Measurements from ENCODE around the gene DCLRE1B.

DCLRE1B gene

GRCh38 chr1:113918243-113918642 lies 13.1 kb downstream of the DCLRE1B start:
- TF ChIP-seq CTCF (conservative IDR thresholded peaks at IDR 0.05; ENCODE audit: control insufficient read depth, insufficient read depth, low read depth, low read length), result no peak
- no peak overlapping the region for H3K4me3 ChIP-seq (ENCODE audit: control insufficient read depth, low read depth, low read length)
- DNase-seq (ENCODE audit: low read depth), result no peak

GRCh38 chr1:113922957-113923356 lies 17.8 kb downstream of the DCLRE1B start:
- H3K4me3 ChIP-seq (ENCODE audit: control insufficient read depth, low read depth, low read length), result no peak overlapping the region
- no peak for TF ChIP-seq CTCF (conservative IDR thresholded peaks at IDR 0.05; ENCODE audit: control insufficient read depth, insufficient read depth, low read depth, low read length)
- no peak for DNase-seq (ENCODE audit: low read depth)

- no peak overlapping the region for H3K4me3 ChIP-seq (ENCODE audit: control insufficient read depth, low read depth, low read length)
- no peak for TF ChIP-seq CTCF (conservative IDR thresholded peaks at IDR 0.05; ENCODE audit: control insufficient read depth, insufficient read depth, low read depth, low read length)
- no peak for DNase-seq (ENCODE audit: low read depth)
Observed at GRCh38 chr1:113924473-113924872, 19.3 kb downstream of the DCLRE1B start.

- no peak for DNase-seq (ENCODE audit: low read depth)
- TF ChIP-seq CTCF (conservative IDR thresholded peaks at IDR 0.05; ENCODE audit: control insufficient read depth, insufficient read depth, low read depth, low read length), result no peak
- H3K4me3 ChIP-seq (ENCODE audit: control insufficient read depth, low read depth, low read length), result peak overlapping the region; percentile 81
Observed at GRCh38 chr1:113928187-113928930, 23.2 kb downstream of the DCLRE1B start.

- H3K4me3 ChIP-seq (ENCODE audit: control insufficient read depth, low read depth, low read length), result peak within 1 kb of the TSS; percentile 88
- TF ChIP-seq CTCF (conservative IDR thresholded peaks at IDR 0.05; ENCODE audit: control insufficient read depth, insufficient read depth, low read depth, low read length), result no peak
- DNase-seq (ENCODE audit: low read depth), result peak; percentile 70
Observed at GRCh38 chr1:113928941-113929749, 24.0 kb downstream of the DCLRE1B start, which contains the start of gene HIPK1. Gene HIPK1, plus strand, starts transcription at chr1:113929324.

- no peak for DNase-seq (ENCODE audit: low read depth)
- TF ChIP-seq CTCF (conservative IDR thresholded peaks at IDR 0.05; ENCODE audit: control insufficient read depth, insufficient read depth, low read depth, low read length), result no peak
- peak overlapping the region; percentile 88 for H3K4me3 ChIP-seq (ENCODE audit: control insufficient read depth, low read depth, low read length)
Observed at GRCh38 chr1:113929750-113930498, 24.8 kb downstream of the DCLRE1B start.
